C4-2B (cell line): ENCODE data around the gene GGA3.

Experiments used
- H3K27ac ChIP-seq: fragments of 450-650 bp; 2 replicates; pipeline ENCODE4 v1.5.1; 2017
- ZFX ChIP-seq: fragments of 450-650 bp; IDR thresholded peaks from 2 replicates; pipeline ENCODE4 v1.6.1; 2017
- TF ChIP-seq, protein P1 (sequence below): fragments of 450-650 bp; conservative IDR thresholded peaks from 2 replicates; pipeline ENCODE4 v1.5.1; 2017; ENCODE audit warnings: mild to moderate bottlenecking

The GGA3 gene

DNA sequence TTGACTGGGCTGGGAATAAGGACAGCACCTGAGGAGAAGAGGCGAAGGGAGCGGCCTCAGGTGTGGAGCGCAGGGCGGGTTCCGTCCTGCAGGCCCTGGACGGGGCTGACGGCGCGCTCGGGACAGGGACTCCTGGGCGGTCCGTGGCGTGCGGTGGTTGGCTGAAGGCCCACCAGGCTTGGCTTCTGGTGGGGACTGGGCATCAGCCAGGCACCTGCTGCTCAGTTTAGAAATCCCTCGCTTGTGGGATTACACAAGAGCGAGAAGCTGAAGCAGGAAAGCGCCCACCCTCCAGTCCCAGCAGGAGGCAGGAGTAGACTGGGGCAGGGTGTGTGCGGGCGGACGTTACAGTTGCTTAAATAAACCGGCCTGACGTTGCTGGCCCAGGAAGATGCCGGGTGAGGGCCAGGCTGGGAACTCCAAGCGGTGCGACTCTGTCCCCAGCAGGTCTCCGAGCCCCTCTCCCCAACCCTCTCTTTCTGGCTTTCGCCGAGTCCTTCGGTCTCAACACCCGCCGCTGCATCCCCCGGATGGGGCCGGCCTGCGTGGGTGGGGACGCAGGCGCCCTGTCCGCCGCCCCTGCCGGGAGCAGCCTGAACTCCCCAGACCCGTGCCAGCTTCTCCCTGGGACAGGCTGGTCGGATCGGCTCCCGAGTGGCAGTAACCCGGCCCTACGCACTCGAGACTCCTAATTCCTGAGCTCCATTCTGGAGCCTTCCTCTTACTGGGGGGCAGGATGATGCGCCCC is 9.0 kb upstream of the GGA3 start:
- TF ChIP-seq, protein P1, sequence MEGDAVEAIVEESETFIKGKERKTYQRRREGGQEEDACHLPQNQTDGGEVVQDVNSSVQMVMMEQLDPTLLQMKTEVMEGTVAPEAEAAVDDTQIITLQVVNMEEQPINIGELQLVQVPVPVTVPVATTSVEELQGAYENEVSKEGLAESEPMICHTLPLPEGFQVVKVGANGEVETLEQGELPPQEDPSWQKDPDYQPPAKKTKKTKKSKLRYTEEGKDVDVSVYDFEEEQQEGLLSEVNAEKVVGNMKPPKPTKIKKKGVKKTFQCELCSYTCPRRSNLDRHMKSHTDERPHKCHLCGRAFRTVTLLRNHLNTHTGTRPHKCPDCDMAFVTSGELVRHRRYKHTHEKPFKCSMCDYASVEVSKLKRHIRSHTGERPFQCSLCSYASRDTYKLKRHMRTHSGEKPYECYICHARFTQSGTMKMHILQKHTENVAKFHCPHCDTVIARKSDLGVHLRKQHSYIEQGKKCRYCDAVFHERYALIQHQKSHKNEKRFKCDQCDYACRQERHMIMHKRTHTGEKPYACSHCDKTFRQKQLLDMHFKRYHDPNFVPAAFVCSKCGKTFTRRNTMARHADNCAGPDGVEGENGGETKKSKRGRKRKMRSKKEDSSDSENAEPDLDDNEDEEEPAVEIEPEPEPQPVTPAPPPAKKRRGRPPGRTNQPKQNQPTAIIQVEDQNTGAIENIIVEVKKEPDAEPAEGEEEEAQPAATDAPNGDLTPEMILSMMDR, result no peak
- no peak for TF ChIP-seq ZFX

GRCh38 chr17:75269844-75270217 is 8.4 kb upstream of the GGA3 start:
- peak overlapping the region; percentile 90 for H3K27ac ChIP-seq
- TF ChIP-seq, protein P1, result no peak
- TF ChIP-seq ZFX, result no peak

More for the DNA sequence above, 9.0 kb upstream of the GGA3 start:
- H3K27ac ChIP-seq, result peak overlapping the region; percentile 90

DNA sequence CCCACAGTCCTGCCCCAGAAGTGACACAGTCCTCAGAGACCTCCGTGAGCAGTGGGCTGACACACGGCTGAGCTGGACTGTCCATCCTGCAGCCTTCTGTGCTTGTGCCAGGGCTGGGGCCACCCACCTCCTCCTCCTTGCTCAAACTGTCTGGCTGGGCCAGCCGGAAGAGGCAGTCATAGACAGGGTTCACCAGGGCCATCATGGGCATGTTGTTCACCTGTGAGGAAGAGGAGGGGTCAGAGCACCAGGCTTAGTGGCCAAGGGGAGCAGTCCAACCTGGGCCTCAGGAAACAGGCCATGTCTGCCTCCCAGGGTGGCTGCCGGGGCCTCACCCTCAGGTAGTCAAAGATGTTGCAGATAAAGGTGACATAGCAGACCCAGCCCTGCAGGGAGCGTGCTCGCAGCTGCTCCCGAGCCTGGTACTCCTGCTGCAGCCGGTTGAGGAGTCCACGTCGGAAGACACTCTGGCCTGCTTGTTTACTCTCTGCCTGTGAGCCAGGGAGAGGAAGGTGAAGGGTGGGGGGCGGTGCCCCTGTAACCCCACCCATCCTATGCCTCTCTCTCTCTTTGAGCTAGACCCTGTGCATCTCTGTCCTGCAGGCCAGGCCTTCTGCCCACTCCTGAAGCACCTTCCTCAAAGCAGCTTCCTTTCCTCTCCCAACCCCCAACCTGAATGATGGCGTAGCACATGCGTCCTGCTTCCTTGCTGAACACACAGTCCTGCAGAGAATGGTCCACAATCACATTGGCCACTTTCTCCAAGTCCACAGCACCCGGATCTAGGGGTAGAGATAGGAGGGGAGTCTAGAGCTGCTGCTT is 6.2 kb upstream of the GGA3 start:
- TF ChIP-seq ZFX, result 0 out of 2 replicates have a peak, but pooled peaks have one; percentile 16
- TF ChIP-seq, protein P1, result no peak
- H3K27ac ChIP-seq, result no peak overlapping the region

GRCh38 chr17:75267153-75267410 is 5.7 kb upstream of the GGA3 start:
- TF ChIP-seq ZFX, result no peak
- TF ChIP-seq, protein P1, result no peak
- H3K27ac ChIP-seq, result no peak overlapping the region

- no peak overlapping the region for H3K27ac ChIP-seq
- no peak for TF ChIP-seq ZFX
- TF ChIP-seq, protein P1, result no peak
Observed at GRCh38 chr17:75266316-75267152, 5.1 kb upstream of the GGA3 start.

- no peak overlapping the region for H3K27ac ChIP-seq
- TF ChIP-seq, protein P1, result no peak
- no peak for TF ChIP-seq ZFX
Observed at GRCh38 chr17:75265614-75266315, 4.4 kb upstream of the GGA3 start.
